K562 (cell line): ENCODE measurements around the gene RBM15. TPM values are rescaled to one million over a fixed set of nuclear protein-coding genes. Genes with fewer than 3 reads are reported as not detected.

Experiments
- CAMTA2 ChIP-seq: fragments of 250-450 bp; sonication (Bioruptor Pico); conservative IDR thresholded peaks from 2 replicates; pipeline ENCODE4 v1.5.1; 2022
- CBFB ChIP-seq: sonication (generic); formaldehyde crosslinking; IDR thresholded peaks from 2 replicates; pipeline ENCODE4 v1.4.0; 2020; ENCODE audit warnings: mild to moderate bottlenecking, missing genetic modification reagents
- CBX3 ChIP-seq, 2 experiments: IDR thresholded peaks; 1 replicate in 1 of 2; 2 replicates in 1 of 2; pipeline ENCODE4 v1.6.1; 2012; ENCODE audit warnings: inconsistent platforms in 2 of 2, low read length in 2 of 2, borderline replicate concordance in 1 of 2, control low read depth in 1 of 2
- FOXA1 ChIP-seq: fragments of 450-650 bp; IDR thresholded peaks from 2 replicates; pipeline ENCODE4 v1.6.1; 2016; ENCODE audit warnings: mild to moderate bottlenecking, borderline replicate concordance
- FOXK2 ChIP-seq, 2 experiments: fragments of 450-650 bp; IDR thresholded peaks in 1 of 2; conservative IDR thresholded peaks in 1 of 2; 2 replicates each; pipeline ENCODE4 v1.6.1; 2016; ENCODE audit warnings: low read depth in 2 of 2, mild to moderate bottlenecking in 1 of 2
- HCFC1 ChIP-seq: IDR thresholded peaks from 2 replicates; pipeline ENCODE4 v1.6.1; 2012; ENCODE audit warnings: low read depth, low read length, improper control_type of control experiment
- HDAC1 ChIP-seq, 2 experiments: fragments of 450-650 bp; IDR thresholded peaks; 2 replicates each; pipeline ENCODE4 v1.6.1; 2016 to 2017; ENCODE audit warnings: inconsistent platforms in 1 of 2, mild to moderate bottlenecking in 1 of 2, moderate library complexity in 1 of 2
- HDGF ChIP-seq: fragments of 450-650 bp; IDR thresholded peaks from 2 replicates; pipeline ENCODE4 v1.6.1; 2016
- HNRNPL ChIP-seq: fragments of 200-400 bp; formaldehyde crosslinking; IDR thresholded peaks from 2 replicates; pipeline ENCODE4 v1.6.1; 2017; ENCODE audit warnings: low read depth, mild to moderate bottlenecking, low read length
- JUNB ChIP-seq: fragments of 450-650 bp; formaldehyde crosslinking; conservative IDR thresholded peaks from 2 replicates; pipeline ENCODE4 v1.4.0; 2020; ENCODE audit warnings: mild to moderate bottlenecking
- KDM5B ChIP-seq: fragments of 200-600 bp; sonication (generic); IDR thresholded peaks from 2 replicates; pipeline ENCODE4 v1.6.1; 2012; ENCODE audit warnings: low read depth, mild to moderate bottlenecking, moderate library complexity, low read length, control low read depth, inconsistent platforms; ENCODE audit not compliant: insufficient replicate concordance
- MEF2A ChIP-seq: IDR thresholded peaks from 2 replicates; pipeline ENCODE4 v1.6.1; 2011; ENCODE audit warnings: low read depth, mild to moderate bottlenecking, low read length, moderate library complexity; ENCODE audit not compliant: control insufficient read depth
- MXI1 ChIP-seq: IDR thresholded peaks from 2 replicates; pipeline ENCODE4 v1.6.1; 2011; ENCODE audit warnings: low read depth, mild to moderate bottlenecking, improper control_type of control experiment, low read length
- MYNN ChIP-seq, 2 experiments: sonication (generic); formaldehyde crosslinking in 1 of 2; IDR thresholded peaks; 2 replicates each; pipeline versions ENCODE4 v1.5.0 to v1.6.1; 2016 to 2020; ENCODE audit warnings: antibody characterized with exemption in 1 of 2, missing genetic modification reagents in 1 of 2
- NFE2 ChIP-seq: IDR thresholded peaks from 2 replicates; pipeline ENCODE4 v1.6.1; 2014; ENCODE audit warnings: antibody characterized with exemption, low read depth
- PHTF2 ChIP-seq: fragments of 250-450 bp; sonication (Bioruptor Pico); IDR thresholded peaks from 2 replicates; pipeline ENCODE4 v1.5.0; 2021; ENCODE audit warnings: mild to moderate bottlenecking
- POLR2H ChIP-seq: IDR thresholded peaks from 2 replicates; pipeline ENCODE4 v1.6.1; 2016; ENCODE audit warnings: missing genetic modification characterization, low read depth, mild to moderate bottlenecking, control low read depth, missing compliant biosample characterization, moderate library complexity
- PTBP1 ChIP-seq: fragments of 200-400 bp; formaldehyde crosslinking; IDR thresholded peaks from 2 replicates; pipeline ENCODE4 v1.6.1; 2017; ENCODE audit warnings: low read depth, low read length
- RBFOX2 ChIP-seq: fragments of 200-400 bp; formaldehyde crosslinking; IDR thresholded peaks from 2 replicates; pipeline ENCODE4 v1.6.1; 2017; ENCODE audit warnings: low read depth, mild to moderate bottlenecking, low read length, moderate library complexity
- ZC3H11A ChIP-seq: IDR thresholded peaks from 2 replicates; pipeline ENCODE4 v1.6.1; 2012; ENCODE audit warnings: low read depth, low read length, improper control_type of control experiment
- ZNF133 ChIP-seq: fragments of 250-450 bp; sonication (Bioruptor Pico); IDR thresholded peaks from 2 replicates; pipeline ENCODE4 v1.4.0; 2020; ENCODE audit warnings: mild to moderate bottlenecking
- ZNF134 ChIP-seq: fragments of 250-450 bp; sonication (Bioruptor Pico); conservative IDR thresholded peaks from 2 replicates; pipeline ENCODE4 v1.4.0; 2020
- ZNF785 ChIP-seq: fragments of 250-450 bp; sonication (Bioruptor Pico); IDR thresholded peaks from 2 replicates; pipeline ENCODE4 v1.4.0; 2020; ENCODE audit warnings: mild to moderate bottlenecking
- polyA plus RNA-seq, 8 experiments: library from polyadenylated mRNA; depleted of rRNA in 4 of 8; stranded (reverse) in 5 of 8; unstranded in 3 of 8; fragments of >200 nt; fragmentation: Nextera tagmentation in 2 of 8; fragmentation: Illumina TruSeq in 1 of 8; extraction: Ambion mirVana in 2 of 8; extraction: Trizol in 1 of 8; gene quantifications; 2 replicates each; pipeline versions ENCODE4 v1.2.1 to v1.2.3, GENCODE V29; 2011 to 2014; ENCODE audit warnings: inconsistent platforms in 1 of 8, missing spikeins in 1 of 8
- total RNA-seq, 7 experiments: library from RNA; depleted of rRNA in 6 of 7; stranded (reverse); fragments of >200 nt in 6 of 7; fragmentation: Illumina TruSeq in 2 of 7; extraction: Trizol in 2 of 7; gene quantifications; 2 replicates each; pipeline versions ENCODE4 v1.2.1 to v1.2.3, GENCODE V29; 2011 to 2021; ENCODE audit warnings: low replicate concordance in 1 of 7
- TF ChIP-seq, protein P1 (sequence below), 2 experiments: fragments of 150-350 bp in 1 of 2; IDR thresholded peaks; 2 replicates each; pipeline ENCODE4 v1.6.1; 2012 to 2016; ENCODE audit warnings: low read depth in 2 of 2, low read length in 2 of 2, mild to moderate bottlenecking in 1 of 2, moderate library complexity in 1 of 2
- TF ChIP-seq, protein P2 (sequence below): fragments of 450-650 bp; formaldehyde crosslinking; IDR thresholded peaks from 2 replicates; pipeline ENCODE4 v1.4.0; 2020; ENCODE audit warnings: mild to moderate bottlenecking, moderate library complexity
- TF ChIP-seq, protein P3 (sequence below): sonication (generic); formaldehyde crosslinking; IDR thresholded peaks from 2 replicates; pipeline ENCODE4 v1.8.1; 2023; ENCODE audit warnings: mild to moderate bottlenecking, missing genetic modification reagents

RBM15 gene
- total and polyA plus RNA-seq, 9 of the 15 experiments (the other 6 are each of a cell fraction or from before 2014, with no cell fraction given): 2.4 to 63.4 (median 28.2) TPM

DNA sequence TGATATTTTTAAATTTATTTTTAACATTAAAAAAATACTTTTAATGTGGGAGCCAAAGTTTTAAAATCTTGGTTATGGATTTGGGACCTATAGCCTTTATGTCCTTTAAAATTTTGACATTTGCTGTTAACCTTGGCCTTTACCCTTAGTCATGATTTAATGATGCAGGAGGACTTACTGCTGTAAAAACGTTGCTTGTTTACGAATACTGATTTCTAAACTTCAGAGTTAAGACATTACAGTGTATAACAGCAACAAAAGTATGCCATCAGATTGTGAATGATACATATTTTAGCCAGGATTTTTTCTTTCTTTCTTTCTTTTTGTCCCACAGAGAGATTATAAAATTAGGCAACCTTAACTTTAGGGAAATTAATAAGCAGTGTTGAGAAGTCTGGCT is 8.9 kb downstream of the RBM15 start (continued):
- no peak for TF ChIP-seq PHTF2 (CRISPR knock-in tag)
- no peak for TF ChIP-seq HNRNPL
- peak in 1 of 2 experiments; percentile 41; a peak in 1 of 4 replicates for TF ChIP-seq FOXK2 (conservative IDR thresholded peaks at IDR 0.05 in 1 of 2, IDR thresholded peaks at IDR 0.05 in 1 of 2; ENCODE audit: low read depth in 2 of 2)
- no peak for TF ChIP-seq ZNF134
- TF ChIP-seq ZC3H11A: no peak
- TF ChIP-seq PTBP1: no peak
- no peak for TF ChIP-seq MXI1
- TF ChIP-seq ZNF785 (CRISPR knock-in tag): no peak
- TF ChIP-seq POLR2H (tag): no peak; the same call in 1 of the 2 replicates
- TF ChIP-seq, protein P1, sequence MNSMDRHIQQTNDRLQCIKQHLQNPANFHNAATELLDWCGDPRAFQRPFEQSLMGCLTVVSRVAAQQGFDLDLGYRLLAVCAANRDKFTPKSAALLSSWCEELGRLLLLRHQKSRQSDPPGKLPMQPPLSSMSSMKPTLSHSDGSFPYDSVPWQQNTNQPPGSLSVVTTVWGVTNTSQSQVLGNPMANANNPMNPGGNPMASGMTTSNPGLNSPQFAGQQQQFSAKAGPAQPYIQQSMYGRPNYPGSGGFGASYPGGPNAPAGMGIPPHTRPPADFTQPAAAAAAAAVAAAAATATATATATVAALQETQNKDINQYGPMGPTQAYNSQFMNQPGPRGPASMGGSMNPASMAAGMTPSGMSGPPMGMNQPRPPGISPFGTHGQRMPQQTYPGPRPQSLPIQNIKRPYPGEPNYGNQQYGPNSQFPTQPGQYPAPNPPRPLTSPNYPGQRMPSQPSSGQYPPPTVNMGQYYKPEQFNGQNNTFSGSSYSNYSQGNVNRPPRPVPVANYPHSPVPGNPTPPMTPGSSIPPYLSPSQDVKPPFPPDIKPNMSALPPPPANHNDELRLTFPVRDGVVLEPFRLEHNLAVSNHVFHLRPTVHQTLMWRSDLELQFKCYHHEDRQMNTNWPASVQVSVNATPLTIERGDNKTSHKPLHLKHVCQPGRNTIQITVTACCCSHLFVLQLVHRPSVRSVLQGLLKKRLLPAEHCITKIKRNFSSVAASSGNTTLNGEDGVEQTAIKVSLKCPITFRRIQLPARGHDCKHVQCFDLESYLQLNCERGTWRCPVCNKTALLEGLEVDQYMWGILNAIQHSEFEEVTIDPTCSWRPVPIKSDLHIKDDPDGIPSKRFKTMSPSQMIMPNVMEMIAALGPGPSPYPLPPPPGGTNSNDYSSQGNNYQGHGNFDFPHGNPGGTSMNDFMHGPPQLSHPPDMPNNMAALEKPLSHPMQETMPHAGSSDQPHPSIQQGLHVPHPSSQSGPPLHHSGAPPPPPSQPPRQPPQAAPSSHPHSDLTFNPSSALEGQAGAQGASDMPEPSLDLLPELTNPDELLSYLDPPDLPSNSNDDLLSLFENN (IDR thresholded peaks at IDR 0.05; ENCODE audit: low read depth in 2 of 2, low read length in 2 of 2): no peak
- TF ChIP-seq MYNN (IDR thresholded peaks at IDR 0.05): no peak
- TF ChIP-seq MYNN (CRISPR knock-in tag; IDR thresholded peaks at IDR 0.05): no peak
- TF ChIP-seq, protein P2, sequence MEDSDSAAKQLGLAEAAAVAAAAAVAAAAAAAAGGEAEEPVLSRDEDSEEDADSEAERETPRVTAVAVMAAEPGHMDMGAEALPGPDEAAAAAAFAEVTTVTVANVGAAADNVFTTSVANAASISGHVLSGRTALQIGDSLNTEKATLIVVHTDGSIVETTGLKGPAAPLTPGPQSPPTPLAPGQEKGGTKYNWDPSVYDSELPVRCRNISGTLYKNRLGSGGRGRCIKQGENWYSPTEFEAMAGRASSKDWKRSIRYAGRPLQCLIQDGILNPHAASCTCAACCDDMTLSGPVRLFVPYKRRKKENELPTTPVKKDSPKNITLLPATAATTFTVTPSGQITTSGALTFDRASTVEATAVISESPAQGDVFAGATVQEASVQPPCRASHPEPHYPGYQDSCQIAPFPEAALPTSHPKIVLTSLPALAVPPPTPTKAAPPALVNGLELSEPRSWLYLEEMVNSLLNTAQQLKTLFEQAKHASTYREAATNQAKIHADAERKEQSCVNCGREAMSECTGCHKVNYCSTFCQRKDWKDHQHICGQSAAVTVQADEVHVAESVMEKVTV (CRISPR knock-in tag): no peak
- no peak for TF ChIP-seq CBX3 (IDR thresholded peaks at IDR 0.05; ENCODE audit: borderline replicate concordance in 1 of 2, low read length in 2 of 2)
- TF ChIP-seq FOXA1: no peak
- TF ChIP-seq HDGF: no peak
- no peak for TF ChIP-seq ZNF133 (CRISPR knock-in tag)
- peak; percentile 48 for TF ChIP-seq NFE2
- peak; percentile 37 for TF ChIP-seq KDM5B
- TF ChIP-seq MEF2A: no peak
- TF ChIP-seq JUNB: no peak
- no peak for TF ChIP-seq HDAC1 (IDR thresholded peaks at IDR 0.05)
- TF ChIP-seq, protein P3, sequence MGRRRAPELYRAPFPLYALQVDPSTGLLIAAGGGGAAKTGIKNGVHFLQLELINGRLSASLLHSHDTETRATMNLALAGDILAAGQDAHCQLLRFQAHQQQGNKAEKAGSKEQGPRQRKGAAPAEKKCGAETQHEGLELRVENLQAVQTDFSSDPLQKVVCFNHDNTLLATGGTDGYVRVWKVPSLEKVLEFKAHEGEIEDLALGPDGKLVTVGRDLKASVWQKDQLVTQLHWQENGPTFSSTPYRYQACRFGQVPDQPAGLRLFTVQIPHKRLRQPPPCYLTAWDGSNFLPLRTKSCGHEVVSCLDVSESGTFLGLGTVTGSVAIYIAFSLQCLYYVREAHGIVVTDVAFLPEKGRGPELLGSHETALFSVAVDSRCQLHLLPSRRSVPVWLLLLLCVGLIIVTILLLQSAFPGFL (CRISPR knock-in tag): no peak
- TF ChIP-seq CAMTA2: no peak
- TF ChIP-seq CBFB: no peak
- 0 out of 2 replicates have a peak, but pooled peaks have one; percentile 32 for TF ChIP-seq RBFOX2
- no peak for TF ChIP-seq HCFC1
